ENCODE results near the gene PTPRU. TPM values are rescaled to one million over a fixed set of nuclear protein-coding genes. Genes with fewer than 3 reads are reported as not detected.

Gene PTPRU
- total RNA-seq, 1 experiment from 2014 or later: 40.7 TPM

GRCh38 chr1:29267321-29268070 lies 31.2 kb downstream of the PTPRU start:
- Histone ChIP-seq H3K36me3 (ENCODE audit: control insufficient read depth in 1 of 2, insufficient read depth in 2 of 2, low read length in 2 of 2) (no peaks in the 10 kb centered on the region), H4K20me1 (ENCODE audit: insufficient read depth) (no peaks in the 10 kb centered on the region), H3K4me2 (ENCODE audit: low read length) (no peak overlapping the region), H3K9me2 (ENCODE audit: insufficient read depth) (no peaks in the 10 kb centered on the region), H3K4me1 (ENCODE audit: control insufficient read depth in 1 of 2, insufficient read depth in 2 of 2, low read length in 2 of 2) (peaks cover 16 to 19% of the 10 kb centered on the region in 2 experiments), H2AFZ (ENCODE audit: low read depth, low read length, poor library complexity, severe bottlenecking) (no peak overlapping the region), H3K9ac (ENCODE audit: low read length) (no peak overlapping the region), H3K79me2 (ENCODE audit: insufficient read depth, low read length) (no peaks in the 10 kb centered on the region), H3K9me3 (ENCODE audit: control insufficient read depth in 1 of 2, insufficient read depth in 1 of 2, low read depth in 1 of 2, low read length in 2 of 2) (no peaks in the 10 kb centered on the region), H3K27me3 (ENCODE audit: insufficient read depth, low read length) (no peaks in the 10 kb centered on the region), H3K4me3 (replicated peaks in 1 of 2; ENCODE audit: low read depth in 1 of 2, low read length in 2 of 2) (no peak overlapping the region), H3K27ac (ENCODE audit: low read depth, low read length) (no peak overlapping the region)
- no peak for DNase-seq (ENCODE audit: low read depth, low spot score)
- ATAC-seq: no peak
- BruUV-seq (replicated peaks): no TSS peak
- POLR2A ChIA-PET: no interaction called here
- intact Hi-C loops (cut with micrococcal nuclease): no loop called here
- RAD21 ChIA-PET (ENCODE audit: low non-redundant PET in 1 of 2, low total read pairs in 2 of 2, uncharacterized antibody in 2 of 2, unreplicated experiment in 2 of 2): no interaction called here
- TF ChIP-seq EZH2 (IDR thresholded peaks at IDR 0.05) (no peak), SRF (IDR thresholded peaks at IDR 0.05; ENCODE audit: low read depth) (no peak), CTCF (IDR thresholded peaks at IDR 0.05 in 2 of 3, conservative IDR thresholded peaks at IDR 0.05 in 1 of 3; ENCODE audit: borderline replicate concordance in 1 of 3, insufficient read depth in 1 of 3, low read depth in 2 of 3, low read length in 2 of 3) (no peak), ELF1 (IDR thresholded peaks at IDR 0.05; ENCODE audit: borderline replicate concordance, low read depth) (no peak), RAD21 (IDR thresholded peaks at IDR 0.05; ENCODE audit: low read depth) (no peak), POLR2A (IDR thresholded peaks at IDR 0.05; ENCODE audit: borderline replicate concordance, extremely low read depth, insufficient read depth, insufficient read length) (no peak), CEBPB (IDR thresholded peaks at IDR 0.05; ENCODE audit: low read depth) (no peak), ATF3 (IDR thresholded peaks at IDR 0.05) (no peak), SP1 (IDR thresholded peaks at IDR 0.05; ENCODE audit: low read depth) (no peak), ZNF274 (IDR thresholded peaks at IDR 0.05; ENCODE audit: low read depth, low read length) (no peak), REST (IDR thresholded peaks at IDR 0.05; ENCODE audit: low read depth) (no peak), ZBTB33 (IDR thresholded peaks at IDR 0.05; ENCODE audit: extremely low read depth, insufficient replicate concordance, low read length) (no peak), FOSL1 (IDR thresholded peaks at IDR 0.05; ENCODE audit: low read depth) (no peak), YY1 (IDR thresholded peaks at IDR 0.05; ENCODE audit: extremely low read depth, insufficient replicate concordance, low read depth, low read length) (no peak), MAX (IDR thresholded peaks at IDR 0.05) (no peak), EZH2phosphoT487 (IDR thresholded peaks at IDR 0.05; ENCODE audit: borderline replicate concordance) (no peak), SIN3A (IDR thresholded peaks at IDR 0.05; ENCODE audit: low read depth) (no peak), JUND (IDR thresholded peaks at IDR 0.05) (no peak), TCF7L2 (IDR thresholded peaks at IDR 0.05; ENCODE audit: borderline replicate concordance, extremely low read depth, insufficient read depth, insufficient read length) (no peak), CBX3 (IDR thresholded peaks at IDR 0.05; ENCODE audit: low read depth) (no peak)
- CTCF ChIA-PET: no interaction called here
